Omental fat pad (tissue), 4 donors: ENCODE measurements around the gene ATP2C1. TPM values are rescaled to one million over a fixed set of nuclear protein-coding genes. Genes with fewer than 3 reads are reported as not detected.

ENCODE experiments used
- ATAC-seq: fragments of 150-250 bp; one replicate; pipeline ENCODE4 v1.9.1; 2016; ENCODE audit warnings: mild to moderate bottlenecking, moderate library complexity; ENCODE audit not compliant: low FRiP score
- DNase-seq: peaks from one replicate; pipeline ENCODE4 v3.0.0-alpha.2; 2019; ENCODE audit warnings: low spot score
- CTCF ChIP-seq, 3 donors: fragments of 450-650 bp; IDR thresholded peaks; one replicate each; pipeline ENCODE4 v1.5.1; 2016 to 2017; ENCODE audit warnings: antibody characterized with exemption in 3 of 3, mild to moderate bottlenecking in 3 of 3, moderate library complexity in 2 of 3
- total RNA-seq, 4 donors: library from RNA; depleted of rRNA; stranded (reverse); fragments of >200 nt; gene quantifications; one replicate each; pipeline ENCODE4 v1.1.0, GENCODE V29; 2016

Gene ATP2C1
- total RNA-seq, 4 donors from 2014 or later: 53.2 to 63.5 (median 61.6) TPM

- DNase-seq (no peak), ATAC-seq (no peak)
- no peak for TF ChIP-seq CTCF (IDR thresholded peaks at IDR 0.05)
Measured at GRCh38 chr3:130870423-130870822, 23.5 kb upstream of the ATP2C1 start.

- no peak for ATAC-seq
- no peak for TF ChIP-seq CTCF (IDR thresholded peaks at IDR 0.05)
- DNase-seq: no peak
Measured at GRCh38 chr3:130876594-130876993, 17.3 kb upstream of the ATP2C1 start.

- TF ChIP-seq CTCF (IDR thresholded peaks at IDR 0.05): no peak
- ATAC-seq (no peak), DNase-seq (no peak)
Measured at GRCh38 chr3:130878464-130878863, 15.4 kb upstream of the ATP2C1 start.

GRCh38 chr3:130889416-130889946 is 4.4 kb upstream of the ATP2C1 start:
- no peak for DNase-seq
- no peak for ATAC-seq
- TF ChIP-seq CTCF (IDR thresholded peaks at IDR 0.05): no peak

- TF ChIP-seq CTCF (IDR thresholded peaks at IDR 0.05): peak in 2 of 3 donors; percentile 39 to 52
- DNase-seq: no peak
- peak; percentile 55 for ATAC-seq
Measured at GRCh38 chr3:130892759-130893375, 1.0 kb upstream of the ATP2C1 start.

GRCh38 chr3:130894130-130894985 is 474 bp downstream of the ATP2C1 start:
- ATAC-seq (peak; percentile 41), DNase-seq (no peak)
- TF ChIP-seq CTCF (IDR thresholded peaks at IDR 0.05): no peak
